ENCODE data around the gene SYT17. TPM values are rescaled to one million over a fixed set of nuclear protein-coding genes. Genes with fewer than 3 reads are reported as not detected.

Gene SYT17
- total RNA-seq, 1 experiment from 2014 or later = 11.8 TPM

- Histone ChIP-seq H3K36me3 (ENCODE audit: low read depth, low read length) (no peaks in the 10 kb centered on the region), H2AFZ (ENCODE audit: low read length) (peak overlapping the region; percentile 68; the same call in 1 of the 2 replicates), H3K9me2 (replicated peaks; ENCODE audit: low read length) (no peaks in the 10 kb centered on the region), H3K27ac (ENCODE audit: low read length) (peak overlapping the region; percentile 97), H3K9me3 (ENCODE audit: low read length) (no peaks in the 10 kb centered on the region), H3F3A (ENCODE audit: low read length, unreplicated experiment) (peaks cover 4% of the 10 kb centered on the region), H3K79me2 (ENCODE audit: low read length) (no peaks in the 10 kb centered on the region), H3K4me2 (ENCODE audit: low read length) (peak overlapping the region; percentile 37), H3K9ac (ENCODE audit: low read length) (0 out of 2 replicates have a peak overlapping the region, but pooled peaks have one; percentile 12), H3K4me1 (ENCODE audit: insufficient read depth, low read length) (peaks cover 39% of the 10 kb centered on the region), H3K27me3 (ENCODE audit: low read length) (no peaks in the 10 kb centered on the region), H3K4me3 (ENCODE audit: low read length) (no peak overlapping the region), H4K20me1 (ENCODE audit: low read length) (no peaks in the 10 kb centered on the region)
- no peak for ATAC-seq
- no peak for TF ChIP-seq EZH2phosphoT487 (IDR thresholded peaks at IDR 0.05; ENCODE audit: borderline replicate concordance, low read length)
- intact Hi-C loops (cut with micrococcal nuclease) = no loop called here
- BruUV-seq (replicated peaks) = no TSS peak
- peak; percentile 47 for DNase-seq
- ChIA-PET POLR2A (ENCODE audit: unreplicated experiment) (no interaction called here), CTCF (no interaction called here)
Observed at GRCh38 chr16:19138601-19139000, 29.4 kb upstream of the SYT17 start.

GRCh38 chr16:19139436-19140091 is 28.5 kb upstream of the SYT17 start:
- Histone ChIP-seq H3K9me2 (replicated peaks; ENCODE audit: low read length) (no peaks in the 10 kb centered on the region), H3K27me3 (ENCODE audit: low read length) (no peaks in the 10 kb centered on the region), H3K4me1 (ENCODE audit: insufficient read depth, low read length) (peaks cover 39% of the 10 kb centered on the region), H4K20me1 (ENCODE audit: low read length) (no peaks in the 10 kb centered on the region), H3K4me2 (ENCODE audit: low read length) (no peak overlapping the region), H3K4me3 (ENCODE audit: low read length) (no peak overlapping the region), H3K79me2 (ENCODE audit: low read length) (no peaks in the 10 kb centered on the region), H2AFZ (ENCODE audit: low read length) (no peak overlapping the region), H3K27ac (ENCODE audit: low read length) (no peak overlapping the region), H3K9me3 (ENCODE audit: low read length) (no peaks in the 10 kb centered on the region), H3F3A (ENCODE audit: low read length, unreplicated experiment) (peaks cover 4% of the 10 kb centered on the region), H3K36me3 (ENCODE audit: low read depth, low read length) (no peaks in the 10 kb centered on the region), H3K9ac (ENCODE audit: low read length) (no peak overlapping the region)
- ChIA-PET POLR2A (ENCODE audit: unreplicated experiment) (no interaction called here), CTCF (no interaction called here)
- no peak for TF ChIP-seq CTCF (conservative IDR thresholded peaks at IDR 0.05; ENCODE audit: low read depth, low read length)
- no peak for TF ChIP-seq EZH2phosphoT487 (IDR thresholded peaks at IDR 0.05; ENCODE audit: borderline replicate concordance, low read length)
- TF ChIP-seq EZH2 (IDR thresholded peaks at IDR 0.05; ENCODE audit: low read length, unreplicated experiment) = no peak
- ATAC-seq = no peak
- intact Hi-C loops (cut with micrococcal nuclease) = no loop called here
- DNase-seq = no peak
- BruUV-seq (replicated peaks) = no TSS peak

- Histone ChIP-seq H3K9me2 (replicated peaks; ENCODE audit: low read length) (no peaks in the 10 kb centered on the region), H2AFZ (ENCODE audit: low read length) (no peak overlapping the region), H3K27ac (ENCODE audit: low read length) (no peak overlapping the region), H3K36me3 (ENCODE audit: low read depth, low read length) (no peaks in the 10 kb centered on the region), H3K4me2 (ENCODE audit: low read length) (no peak overlapping the region), H3K4me3 (ENCODE audit: low read length) (no peak overlapping the region), H4K20me1 (ENCODE audit: low read length) (no peaks in the 10 kb centered on the region), H3K27me3 (ENCODE audit: low read length) (no peaks in the 10 kb centered on the region), H3K9ac (ENCODE audit: low read length) (no peak overlapping the region), H3K9me3 (ENCODE audit: low read length) (no peaks in the 10 kb centered on the region), H3K4me1 (ENCODE audit: insufficient read depth, low read length) (peaks cover 38% of the 10 kb centered on the region), H3F3A (ENCODE audit: low read length, unreplicated experiment) (peaks cover 4% of the 10 kb centered on the region), H3K79me2 (ENCODE audit: low read length) (no peaks in the 10 kb centered on the region)
- ATAC-seq = no peak
- ChIA-PET CTCF (no interaction called here), POLR2A (ENCODE audit: unreplicated experiment) (no interaction called here)
- intact Hi-C loops (cut with micrococcal nuclease) = no loop called here
- BruUV-seq (replicated peaks) = no TSS peak
- TF ChIP-seq EZH2 (IDR thresholded peaks at IDR 0.05; ENCODE audit: low read length, unreplicated experiment) (no peak), CTCF (conservative IDR thresholded peaks at IDR 0.05; ENCODE audit: low read depth, low read length) (no peak), EZH2phosphoT487 (IDR thresholded peaks at IDR 0.05; ENCODE audit: borderline replicate concordance, low read length) (no peak)
- DNase-seq = no peak
Observed at GRCh38 chr16:19140396-19140795, 27.6 kb upstream of the SYT17 start.
